GM18505 (cell line): ENCODE data around the gene ASCL4.
"Not testable (repeated sequence)": the region's sequence is repeated elsewhere in the genome, so short reads cannot be mapped to it uniquely, and the experiment has no call there.

Experiments used
- ATAC-seq: cut with Tn5 transposase; IDR thresholded peaks from one replicate; pipeline ENCODE4 v1.9.1; 2021; ENCODE audit not compliant: unreplicated experiment
- POLR2A ChIP-seq: IDR thresholded peaks from 4 replicates; pipeline ENCODE4 v1.6.1; 2011; ENCODE audit warnings: borderline replicate concordance; ENCODE audit not compliant: insufficient read depth, insufficient read length; ENCODE audit errors: extremely low read depth

Gene ASCL4

GRCh38 chr12:107774349-107775029, at the start of gene ASCL4:
TSS of gene ASCL4 (plus strand) at chr12:107774704. CDS start at chr12:107775219, 515 bp downstream.
- TF ChIP-seq POLR2A, result no peak
- no peak for ATAC-seq

GRCh38 chr12:107727327-107727726, 47.2 kb upstream of the ASCL4 start:
- not testable (repeated sequence) for ATAC-seq

GRCh38 chr12:107727742-107728141, 46.8 kb upstream of the ASCL4 start:
- not testable (repeated sequence) for ATAC-seq

- no peak for TF ChIP-seq POLR2A
- ATAC-seq, result no peak
Measured at GRCh38 chr12:107730618-107731341, 43.7 kb upstream of the ASCL4 start.

GRCh38 chr12:107731366-107731765, 43.1 kb upstream of the ASCL4 start:
- TF ChIP-seq POLR2A, result no peak
- no peak for ATAC-seq

- no peak for TF ChIP-seq POLR2A
- no peak for ATAC-seq
Measured at GRCh38 chr12:107732365-107732764, 42.1 kb upstream of the ASCL4 start.

- no peak for TF ChIP-seq POLR2A
- ATAC-seq, result no peak
Measured at GRCh38 chr12:107734139-107734538, 40.4 kb upstream of the ASCL4 start.

GRCh38 chr12:107735763-107736162, 38.7 kb upstream of the ASCL4 start:
- ATAC-seq, result no peak
- no peak for TF ChIP-seq POLR2A

GRCh38 chr12:107736914-107737313, 37.6 kb upstream of the ASCL4 start:
- ATAC-seq, result peak; percentile 85

GRCh38 chr12:107748472-107748871, 26.0 kb upstream of the ASCL4 start:
- no peak for ATAC-seq
- no peak for TF ChIP-seq POLR2A

More at GRCh38 chr12:107736914-107737313, 37.6 kb upstream of the ASCL4 start:
- TF ChIP-seq POLR2A, result no peak

GRCh38 chr12:107749083-107749482, 25.4 kb upstream of the ASCL4 start:
- no peak for TF ChIP-seq POLR2A
- no peak for ATAC-seq

- ATAC-seq, result no peak
- TF ChIP-seq POLR2A, result no peak
Measured at GRCh38 chr12:107759410-107759809, 15.1 kb upstream of the ASCL4 start.

- TF ChIP-seq POLR2A, result no peak
- ATAC-seq, result peak; percentile 26
Measured at GRCh38 chr12:107760207-107760808, 14.2 kb upstream of the ASCL4 start.
